LoVo (cell line): ENCODE results near the gene DNAH10.
"Not testable (repeated sequence)": the region's sequence is repeated elsewhere in the genome, so short reads cannot be mapped to it uniquely, and the experiment has no call there.

Experiments
- DNase-seq: peaks from one replicate; pipeline ENCODE4 v3.0.0-alpha.2; 2016; ENCODE audit warnings: low spot score

DNAH10 gene

DNA sequence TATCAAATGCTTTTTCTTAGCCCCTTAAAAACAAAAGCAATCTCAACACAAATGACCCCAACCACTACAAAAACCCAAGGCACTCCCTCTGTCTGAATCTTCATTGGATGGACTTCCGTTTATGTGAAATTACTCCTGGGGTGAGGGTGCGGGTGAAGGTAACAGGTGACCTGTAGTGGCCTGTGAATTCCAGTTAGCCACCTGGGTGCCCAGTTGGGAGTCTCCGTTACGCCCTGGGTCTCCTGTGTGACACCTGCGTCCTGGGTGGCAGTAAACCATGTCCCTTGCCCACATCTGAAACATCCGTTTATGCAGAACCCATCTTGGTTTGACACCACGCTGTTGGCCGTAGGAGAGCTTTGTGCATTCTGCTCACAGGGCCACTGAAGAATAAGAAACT is 148.0 kb downstream of the DNAH10 start:
- no peak for DNase-seq

DNA sequence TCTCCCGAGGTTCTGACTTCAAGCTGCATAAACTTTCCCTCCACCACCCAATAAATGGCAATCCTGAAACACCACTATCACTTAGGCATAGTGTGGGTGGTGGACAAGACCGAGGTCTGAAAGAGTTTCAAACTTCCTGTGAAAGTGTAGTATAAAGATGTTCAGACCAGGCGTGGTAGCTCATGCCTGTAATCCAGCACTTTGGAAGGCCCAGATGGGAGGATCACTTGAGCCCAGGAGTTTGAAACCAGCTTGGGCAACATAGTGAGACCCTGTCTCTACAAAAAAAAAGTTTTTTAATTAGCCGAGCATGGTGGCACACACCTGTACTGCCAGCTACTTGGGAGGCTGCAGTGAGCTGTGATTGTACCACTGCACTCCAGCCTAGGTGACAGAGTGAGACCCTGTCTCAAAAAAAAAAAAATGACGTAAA is 148.7 kb downstream of the DNAH10 start:
- DNase-seq: peak; percentile 26

DNA sequence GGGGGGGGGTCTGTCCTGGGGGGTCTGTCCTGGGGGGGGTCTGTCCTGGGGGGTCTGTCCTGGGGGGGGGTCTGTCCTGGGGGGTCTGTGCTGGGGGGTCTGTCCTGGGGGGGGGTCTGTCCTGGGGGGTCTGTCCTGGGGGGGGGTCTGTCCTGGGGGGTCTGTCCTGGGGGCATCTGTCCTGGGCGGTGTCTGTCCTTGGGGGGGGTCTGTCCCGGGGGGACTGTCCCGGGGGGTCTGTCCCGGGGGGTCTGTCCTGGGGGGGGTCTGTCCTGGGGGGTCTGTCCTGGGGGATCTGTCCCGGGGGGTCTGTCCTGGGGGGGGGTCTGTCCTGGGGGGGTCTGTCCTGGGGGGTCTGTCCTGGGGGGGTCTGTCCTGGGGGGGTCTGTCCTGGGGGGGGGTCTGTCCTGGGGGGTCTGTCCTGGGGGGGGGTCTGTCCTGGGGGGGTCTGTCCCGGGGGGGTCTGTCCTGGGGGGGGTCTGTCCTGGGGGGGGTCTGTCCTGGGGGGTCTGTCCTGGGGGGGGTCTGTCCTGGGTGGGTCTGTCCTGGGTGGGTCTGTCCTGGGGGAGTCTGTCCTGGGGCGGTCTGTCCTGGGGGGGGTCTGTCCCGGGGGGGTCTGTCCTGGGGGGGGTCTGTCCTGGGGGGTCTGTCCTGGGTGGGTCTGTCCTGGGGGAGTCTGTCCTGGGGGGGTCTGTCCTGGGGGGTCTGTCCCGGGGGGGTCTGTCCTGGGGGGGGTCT is 149.7 kb downstream of the DNAH10 start:
- not testable (repeated sequence) for DNase-seq

DNA sequence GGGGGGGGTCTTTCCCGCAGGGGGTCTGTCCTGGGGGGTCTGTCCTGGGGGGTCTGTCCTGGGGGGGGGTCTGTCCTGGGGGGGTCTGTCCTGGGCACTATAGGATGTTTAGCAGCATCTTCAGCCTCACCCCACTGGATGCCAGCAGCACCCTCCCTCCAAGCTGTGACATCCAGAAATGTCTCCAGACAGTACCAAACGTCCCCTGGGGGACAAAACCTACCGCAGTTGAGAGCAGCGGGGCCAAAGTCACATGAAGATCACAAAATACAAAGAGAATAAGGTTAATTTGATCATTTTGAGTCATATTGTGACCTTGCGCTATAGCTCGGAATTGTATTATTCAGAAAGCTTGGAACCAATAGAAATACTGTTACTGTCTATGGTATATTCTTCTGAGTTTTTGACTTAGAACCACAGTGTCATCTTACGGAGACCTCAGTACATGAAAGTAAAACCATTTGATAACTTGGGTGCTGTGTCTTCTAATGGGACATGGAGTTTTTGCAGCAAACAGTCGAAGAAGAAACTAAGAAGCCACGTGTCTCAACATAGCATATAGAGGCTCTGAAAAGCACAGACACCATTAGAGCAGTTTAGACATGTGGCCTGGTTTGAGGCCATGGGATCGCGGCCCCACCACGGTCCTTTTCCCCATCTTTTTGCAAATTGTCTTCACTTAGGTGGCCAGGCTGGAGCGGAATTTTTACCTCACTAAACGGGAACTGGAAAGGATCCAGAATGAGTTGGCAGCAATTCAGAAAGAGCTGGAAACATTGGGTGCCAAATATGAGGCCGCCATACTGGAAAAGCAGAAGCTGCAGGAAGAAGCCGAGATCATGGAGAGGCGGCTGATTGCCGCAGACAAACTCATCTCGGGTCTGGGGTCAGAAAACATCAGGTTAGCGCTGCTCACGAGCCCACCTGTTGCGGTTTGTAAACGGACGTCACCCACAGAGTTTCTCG is 150.6 kb downstream of the DNAH10 start:
- DNase-seq: peak; percentile 12

DNA sequence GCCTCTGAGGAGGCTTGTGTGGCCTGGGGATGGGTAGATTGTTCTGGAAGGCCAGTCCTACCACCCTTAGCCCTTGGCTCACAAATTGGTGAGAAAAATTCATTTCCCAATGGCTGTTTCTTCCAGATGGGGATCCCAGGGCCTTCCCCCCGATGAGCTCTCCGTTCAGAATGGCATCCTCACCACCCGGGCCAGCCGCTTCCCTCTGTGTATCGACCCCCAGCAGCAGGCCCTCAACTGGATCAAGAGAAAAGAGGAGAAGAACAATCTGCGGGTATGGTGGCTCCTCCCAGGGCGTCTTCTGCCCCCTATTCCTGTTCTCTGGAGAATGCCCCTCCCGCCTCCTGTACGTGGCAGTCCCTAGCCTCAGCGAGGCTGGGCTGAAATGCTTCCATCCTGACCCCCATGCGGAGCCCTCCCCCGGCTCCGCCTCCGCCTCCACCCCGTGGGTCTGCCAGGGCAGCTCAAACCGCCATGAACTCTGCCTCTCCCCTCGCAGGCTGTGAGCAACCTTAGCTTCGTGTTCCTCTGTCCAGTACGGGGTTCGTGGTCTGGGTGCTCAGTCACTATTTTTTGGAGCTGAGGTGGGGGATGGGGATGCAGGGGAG is 152.7 kb downstream of the DNAH10 start:
- DNase-seq: no peak

DNA sequence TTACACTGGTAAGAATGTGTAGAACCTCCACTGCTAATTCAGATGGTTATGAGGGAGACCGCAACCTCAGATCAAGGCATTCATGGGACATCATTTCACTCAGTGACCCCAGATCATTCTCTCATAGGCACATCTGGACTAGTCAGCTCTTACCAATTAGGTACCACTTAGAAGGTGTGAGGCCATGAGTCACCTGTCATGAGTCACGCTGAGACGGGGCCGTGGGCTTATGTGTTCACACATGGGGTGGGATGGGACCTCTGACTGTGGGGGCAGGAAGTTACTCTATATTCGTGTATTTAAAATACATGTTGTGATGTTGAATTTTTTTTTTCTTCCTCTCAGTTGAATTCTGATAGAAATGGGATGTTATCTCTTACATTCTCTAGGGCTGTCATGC is 154.6 kb downstream of the DNAH10 start:
- peak; percentile 16 for DNase-seq

DNA sequence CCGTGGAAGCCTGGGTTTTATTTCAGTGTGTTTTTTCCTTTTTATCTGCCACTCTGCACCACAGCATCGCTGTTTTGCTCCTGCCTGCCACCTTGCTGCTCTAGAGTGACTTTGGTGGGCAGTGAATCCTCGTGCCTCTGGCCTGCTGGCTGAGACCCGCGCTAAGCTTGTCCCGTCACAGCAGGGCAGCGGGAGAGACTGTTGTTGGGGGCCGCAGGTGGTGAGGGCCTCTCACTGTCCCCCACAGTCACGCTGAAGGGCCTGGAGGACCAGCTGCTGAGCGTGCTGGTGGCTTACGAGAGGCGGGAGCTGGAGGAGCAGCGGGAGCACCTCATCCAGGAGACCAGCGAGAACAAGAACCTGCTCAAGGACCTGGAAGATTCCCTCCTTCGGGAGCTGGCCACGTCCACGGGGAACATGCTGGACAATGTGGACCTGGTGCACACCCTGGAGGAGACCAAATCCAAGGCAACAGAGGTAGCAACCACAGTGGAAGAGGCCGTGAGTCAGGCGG is 155.3 kb downstream of the DNAH10 start:
- DNase-seq: no peak

DNA sequence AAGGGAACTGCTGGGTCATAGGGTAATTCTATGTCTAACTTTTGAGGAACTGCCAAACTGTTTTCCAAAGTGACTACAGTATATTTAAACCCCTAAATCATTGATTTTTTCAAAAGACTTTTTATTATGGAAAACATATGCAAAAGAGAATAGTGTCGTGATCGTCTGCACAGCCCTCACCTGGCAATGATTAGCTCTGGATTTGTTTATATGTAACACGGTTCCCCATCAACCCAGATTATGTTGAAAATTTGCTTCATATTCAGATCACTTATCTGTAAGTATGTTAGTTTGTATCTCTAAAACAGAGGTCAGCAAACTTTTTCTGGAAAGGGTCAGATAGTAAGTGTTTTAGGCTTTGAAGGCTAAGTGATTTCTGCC is 157.9 kb downstream of the DNAH10 start:
- DNase-seq: no peak

DNA sequence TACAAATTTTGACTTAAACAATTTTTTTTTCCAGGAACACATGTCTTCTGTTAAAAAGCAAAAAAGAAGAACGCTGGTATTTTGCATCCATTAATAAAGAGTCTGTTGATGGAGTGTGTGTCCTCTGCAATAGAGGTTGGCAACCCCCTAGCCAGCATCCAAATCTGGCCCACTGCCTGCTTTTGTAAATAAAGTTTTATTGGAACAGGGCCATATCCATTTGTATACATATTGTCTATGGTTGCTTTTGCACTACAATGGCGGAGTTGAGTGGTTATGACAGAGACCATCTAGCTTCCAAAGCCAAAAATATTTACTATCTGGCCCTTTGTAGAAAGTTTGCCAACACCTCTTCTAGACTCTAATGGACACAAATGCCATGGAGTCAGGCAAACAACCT is 160.9 kb downstream of the DNAH10 start:
- DNase-seq: no peak

DNA sequence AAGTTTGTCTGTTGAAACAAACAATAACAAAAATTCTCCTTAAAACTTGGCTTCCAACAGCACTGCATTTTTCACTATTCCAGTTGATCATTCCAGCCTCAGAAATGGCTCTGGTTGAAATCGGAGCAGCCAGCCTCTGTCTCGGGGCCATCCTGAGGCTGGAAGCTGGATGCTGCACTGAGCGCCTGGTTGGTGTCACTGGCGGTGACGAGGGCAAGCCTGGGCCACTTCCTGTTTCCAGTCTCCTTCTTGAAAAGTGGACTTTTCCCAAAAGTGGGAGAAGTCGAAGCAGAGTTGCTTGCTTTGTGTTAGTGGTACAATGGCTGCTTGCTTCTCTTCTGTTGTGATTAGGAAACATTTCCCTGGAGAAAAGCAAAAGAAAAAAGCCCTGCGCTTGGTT is 161.8 kb downstream of the DNAH10 start:
- DNase-seq: no peak

DNA sequence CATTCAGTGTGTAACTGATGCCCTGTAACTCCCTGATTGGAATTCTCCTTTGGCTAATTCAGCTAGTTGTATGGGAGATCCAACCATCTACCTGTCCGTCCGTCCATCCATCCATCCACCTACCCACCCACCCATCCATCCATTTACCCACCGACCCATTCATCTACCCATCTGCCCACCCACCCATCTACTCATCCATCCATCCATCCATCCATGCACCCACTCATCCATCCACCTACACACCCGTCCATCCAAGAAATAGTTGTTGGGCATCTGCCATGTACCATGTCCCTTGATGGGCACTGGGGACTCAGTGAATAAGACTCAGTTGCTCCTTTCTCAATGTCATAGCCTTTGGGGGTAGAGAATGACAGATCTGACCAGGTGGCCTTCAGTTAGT is 162.4 kb downstream of the DNAH10 start:
- no peak for DNase-seq

DNA sequence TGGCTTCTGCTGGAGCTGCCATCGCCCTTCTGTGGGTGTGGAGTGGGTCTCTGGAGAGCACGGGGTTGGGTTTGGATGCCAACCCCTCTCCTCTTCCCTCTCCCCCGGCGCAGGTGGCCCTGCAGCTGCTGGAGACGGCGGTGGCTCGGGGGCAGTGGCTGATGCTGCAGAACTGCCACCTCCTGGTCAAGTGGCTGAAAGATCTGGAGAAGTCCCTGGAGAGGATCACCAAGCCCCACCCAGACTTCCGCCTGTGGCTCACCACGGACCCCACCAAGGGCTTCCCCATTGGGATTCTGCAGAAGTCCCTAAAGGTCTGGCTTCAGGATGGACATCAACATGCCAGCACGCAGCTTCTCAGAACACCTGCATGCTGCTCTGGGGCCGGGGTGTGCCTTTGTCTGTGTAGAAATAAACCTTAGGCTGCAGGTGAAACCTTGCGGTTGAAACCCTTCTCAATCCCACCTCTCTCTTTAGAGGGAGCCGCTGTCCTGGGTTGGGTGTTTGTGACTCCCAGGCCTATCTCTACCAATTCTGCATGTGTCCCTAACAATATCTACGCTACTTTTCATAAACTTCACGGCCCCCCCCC is 166.3 kb downstream of the DNAH10 start:
- DNase-seq: no peak

DNA sequence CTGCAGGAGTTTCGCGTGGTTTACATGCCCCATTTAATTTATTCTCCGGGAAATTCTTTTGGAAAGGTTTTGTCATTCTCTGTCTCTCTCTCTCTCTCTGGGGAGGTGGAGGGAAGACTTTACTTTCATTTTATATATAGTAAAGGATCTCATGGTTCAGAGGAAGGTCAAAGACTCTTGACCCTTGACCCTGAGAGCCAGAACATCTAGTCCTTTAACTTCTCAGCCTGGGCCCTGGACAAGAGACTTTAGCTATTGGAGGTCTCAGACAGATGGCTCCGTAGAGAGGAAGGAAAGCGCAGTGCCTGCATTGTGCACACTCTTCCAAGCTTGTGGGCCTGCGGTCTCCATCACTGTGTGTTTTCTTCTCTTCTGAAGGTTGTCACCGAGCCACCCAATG is 166.8 kb downstream of the DNAH10 start:
- DNase-seq: no peak

DNA sequence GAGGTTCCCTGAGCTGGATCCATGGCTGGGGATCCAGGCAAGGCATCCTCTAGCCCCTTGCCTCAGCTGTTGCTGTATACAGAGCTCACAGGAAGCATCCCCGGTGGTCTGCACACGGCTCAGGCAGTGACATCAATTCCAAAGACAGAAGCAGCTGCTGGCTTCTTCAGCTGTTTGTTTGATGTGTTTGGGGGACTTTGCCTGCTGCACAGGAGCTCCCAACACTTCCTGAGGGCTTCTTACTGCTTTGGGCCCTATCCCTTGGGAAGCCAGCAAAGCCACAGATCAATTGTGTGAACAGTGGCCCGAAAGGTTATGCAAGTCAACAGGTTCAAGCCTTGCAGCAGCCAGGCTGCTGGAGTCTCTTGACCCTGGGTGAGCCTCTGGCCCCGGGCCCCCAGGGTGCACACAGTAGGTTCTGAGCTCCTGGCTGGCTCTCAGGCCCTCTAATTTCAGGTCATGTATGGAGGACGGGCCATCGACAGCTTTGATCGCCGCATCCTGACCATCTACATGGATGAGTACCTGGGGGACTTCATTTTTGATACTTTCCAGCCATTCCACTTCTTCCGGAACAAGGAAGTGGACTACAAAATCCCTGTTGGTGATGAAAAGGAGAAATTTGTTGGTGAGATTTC is 168.0 kb downstream of the DNAH10 start:
- no peak for DNase-seq

DNA sequence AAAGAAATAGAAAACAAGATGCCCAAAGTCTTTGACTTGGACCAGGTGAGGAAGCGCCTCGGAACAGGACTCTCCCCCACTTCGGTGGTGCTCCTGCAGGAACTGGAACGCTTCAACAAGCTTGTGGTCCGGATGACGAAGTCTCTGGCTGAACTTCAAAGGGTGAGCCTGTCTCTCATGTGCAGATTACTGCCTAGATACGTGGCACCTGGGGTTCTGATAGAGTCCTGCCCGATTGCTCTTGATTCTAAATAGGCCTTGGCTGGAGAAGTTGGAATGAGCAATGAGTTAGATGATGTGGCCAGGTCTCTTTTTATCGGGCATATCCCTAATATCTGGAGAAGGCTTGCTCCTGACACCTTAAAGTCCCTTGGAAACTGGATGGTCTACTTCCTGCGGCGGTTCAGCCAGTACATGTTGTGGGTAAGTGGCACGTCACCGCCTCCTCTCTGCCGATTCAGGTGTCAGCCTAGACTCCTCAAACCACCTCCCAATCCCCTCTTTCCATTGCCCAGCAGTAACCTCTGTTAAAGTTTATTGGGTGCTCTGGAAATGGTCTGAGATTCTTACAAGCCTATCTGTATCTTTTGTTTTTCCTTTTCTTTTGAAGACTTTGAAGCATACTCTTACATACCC is 169.7 kb downstream of the DNAH10 start:
- DNase-seq: no peak

DNA sequence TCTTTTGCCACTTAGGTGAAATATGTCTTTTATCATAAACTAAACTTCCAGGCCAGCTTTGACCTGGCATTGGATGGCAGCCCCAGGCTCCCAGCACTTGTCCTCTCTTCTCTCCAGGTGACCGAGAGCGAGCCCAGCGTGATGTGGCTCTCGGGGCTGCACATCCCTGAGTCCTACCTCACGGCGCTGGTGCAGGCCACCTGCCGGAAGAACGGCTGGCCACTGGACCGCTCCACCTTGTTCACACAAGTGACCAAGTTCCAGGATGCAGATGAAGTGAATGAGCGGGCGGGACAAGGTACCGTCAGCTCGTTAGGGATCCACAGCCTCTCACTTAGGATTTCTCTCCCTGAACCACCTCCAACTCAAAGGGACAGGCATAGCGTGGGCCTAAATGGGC is 171.1 kb downstream of the DNAH10 start:
- no peak for DNase-seq

DNA sequence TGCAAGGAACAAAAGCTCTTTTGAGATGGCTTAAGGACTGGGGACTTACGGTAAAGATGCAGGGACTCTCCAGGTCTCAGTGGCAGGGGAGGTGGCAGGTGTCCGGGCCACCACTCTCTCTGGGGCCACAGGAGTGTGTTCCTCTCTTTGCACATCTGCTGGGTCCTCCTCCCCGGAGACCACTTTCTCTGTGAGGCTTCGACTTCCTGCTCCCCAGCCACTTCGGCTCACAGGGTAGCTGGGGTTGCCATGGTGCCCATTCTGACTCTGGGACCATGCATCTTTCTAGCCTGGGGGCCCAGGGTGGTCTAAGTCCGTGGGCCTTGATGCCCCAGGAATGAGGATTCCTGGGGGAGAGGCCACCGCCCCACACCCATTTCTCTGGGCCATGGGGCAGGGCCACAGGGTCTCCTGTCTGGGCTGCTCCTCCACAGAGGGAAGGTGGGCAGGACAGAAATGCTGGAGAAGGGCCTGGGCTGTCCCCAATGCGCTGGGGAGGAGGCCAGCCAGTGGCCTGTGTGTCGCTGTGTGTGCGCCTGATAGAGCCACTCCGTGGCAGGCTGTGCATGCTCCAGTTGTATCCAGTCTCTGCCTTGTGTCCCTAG is 172.0 kb downstream of the DNAH10 start:
- no peak for DNase-seq

DNA sequence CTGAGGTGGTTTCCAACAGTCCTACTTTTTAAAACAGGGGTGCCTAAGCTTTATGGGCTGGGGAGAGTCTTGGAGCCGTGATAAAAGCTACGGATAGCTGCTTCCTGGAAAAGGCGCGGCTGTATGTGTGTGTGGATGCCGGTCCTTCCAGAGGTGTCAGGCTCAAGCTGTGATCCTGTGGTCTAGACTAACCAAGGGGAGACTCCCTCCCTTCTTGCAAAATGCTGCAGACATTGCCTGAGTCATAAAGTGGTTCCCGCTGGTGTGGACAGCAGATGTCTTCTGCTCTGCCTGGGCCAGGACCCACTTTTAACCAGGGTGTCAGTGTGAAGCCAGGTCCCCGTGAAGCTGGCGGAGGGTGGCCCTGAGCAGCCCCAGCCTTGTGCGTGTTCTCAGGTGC is 172.7 kb downstream of the DNAH10 start:
- no peak for DNase-seq

DNA sequence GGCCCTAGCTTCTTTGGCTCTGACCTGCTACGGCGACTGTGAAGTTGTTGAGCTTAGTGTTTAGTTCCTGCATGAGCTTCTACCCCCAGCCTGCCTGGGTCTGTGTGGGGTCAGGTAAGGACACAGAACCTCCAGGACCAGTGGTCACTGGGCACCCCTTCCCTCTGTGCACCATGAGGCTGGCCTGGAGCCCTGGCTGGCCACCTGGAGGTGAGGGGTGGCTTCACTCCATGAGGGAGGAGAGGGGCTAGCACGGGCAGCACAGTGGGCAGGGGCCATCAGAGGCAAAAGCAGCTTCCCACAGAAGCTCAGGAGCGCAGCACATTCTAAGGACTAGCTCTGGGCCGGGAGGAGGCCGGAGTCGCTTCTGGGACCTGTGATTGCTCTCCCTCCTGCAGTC is 173.9 kb downstream of the DNAH10 start:
- DNase-seq: no peak

DNA sequence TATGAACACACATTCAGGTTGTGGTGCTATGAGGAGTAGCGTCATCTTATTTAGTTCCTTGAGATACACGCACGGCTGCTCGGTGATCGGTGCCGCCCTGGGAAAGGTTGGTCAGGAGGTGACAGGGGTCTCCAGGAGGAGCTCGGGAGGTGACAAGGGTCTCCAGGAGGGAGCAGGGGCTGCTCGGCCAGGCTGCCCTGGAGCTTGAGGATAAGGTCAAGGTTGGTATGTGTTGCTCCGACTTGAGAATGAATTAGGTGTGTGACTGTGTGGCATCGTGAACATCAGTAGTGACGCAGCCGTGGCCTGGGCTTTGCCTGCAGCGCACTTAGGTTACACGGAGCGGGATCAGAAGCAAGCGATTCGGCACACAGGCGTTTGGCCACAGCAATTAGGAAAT is 174.4 kb downstream of the DNAH10 start:
- DNase-seq: no peak
